Sigmoid colon (tissue), 7 donors: ENCODE data around the gene NMRK2. TPM values are rescaled to one million over a fixed set of nuclear protein-coding genes. Genes with fewer than 3 reads are reported as not detected.
A peak's percentile ranks its signal among the peaks of the same experiment; 100 is the strongest.

Source experiments
- DNase-seq: peaks from one replicate; pipeline ENCODE4 v3.0.0-alpha.2; 2019
- H3K27ac ChIP-seq, 4 donors: fragments of 200-600 bp; sonication (generic); one replicate each; pipeline ENCODE4 v1.5.1; 2016 to 2019; ENCODE audit warnings: mild to moderate bottlenecking in 1 of 4
- H3K27me3 ChIP-seq, 3 donors: fragments of 200-600 bp; sonication (generic); one replicate each; pipeline ENCODE4 v1.5.1; 2019; ENCODE audit warnings: mild to moderate bottlenecking in 1 of 3
- H3K36me3 ChIP-seq, 4 donors: fragments of 200-600 bp; sonication (generic); one replicate each; pipeline ENCODE4 v1.5.1; 2016 to 2019
- H3K4me1 ChIP-seq, 4 donors: fragments of 200-600 bp; sonication (generic); one replicate each; pipeline ENCODE4 v1.5.1; 2017 to 2019
- H3K4me3 ChIP-seq, 4 donors: fragments of 200-600 bp; sonication (generic); one replicate each; pipeline ENCODE4 v1.5.1; 2017 to 2019; ENCODE audit warnings: mild to moderate bottlenecking in 2 of 4, moderate library complexity in 1 of 4
- H3K9me3 ChIP-seq, 4 donors: fragments of 200-600 bp in 3 of 4; sonication (generic) in 3 of 4; one replicate each; pipeline versions ENCODE4 v1.5.1 to v1.6.1; 2013 to 2019
- CTCF ChIP-seq, 4 experiments: fragments of 450-650 bp in 3 of 4; fragments of 200-600 bp in 1 of 4; IDR thresholded peaks; one replicate each; pipeline ENCODE4 v1.5.1; 2016 to 2019; ENCODE audit warnings: antibody characterized with exemption in 4 of 4, mild to moderate bottlenecking in 3 of 4, moderate library complexity in 2 of 4
- EP300 ChIP-seq, 4 donors: sonication (generic); formaldehyde crosslinking; IDR thresholded peaks; one replicate each; pipeline ENCODE4 v1.6.1; 2017; ENCODE audit warnings: antibody characterized with exemption in 4 of 4
- POLR2A ChIP-seq, 2 donors: fragments of 450-650 bp; IDR thresholded peaks; one replicate each; pipeline ENCODE4 v1.6.1; 2016; ENCODE audit warnings: antibody characterized with exemption in 2 of 2, mild to moderate bottlenecking in 2 of 2, moderate library complexity in 2 of 2
- POLR2AphosphoS5 ChIP-seq, 4 donors: sonication (generic); formaldehyde crosslinking; IDR thresholded peaks; one replicate each; pipeline ENCODE4 v1.6.1; 2017; ENCODE audit warnings: antibody characterized with exemption in 4 of 4
- WGBS, 2 donors: extraction: QIAGEN DNeasy Blood & Tissue Kit; methylation state at CpG; one replicate each; pipeline ENCODE4 v1.1.7; 2013; 5-methylcytosine and 5-hydroxymethylcytosine counted together
- intact Hi-C: fragments of 100-400 bp; cut with DNase I; formaldehyde crosslinking; loops from one replicate; pipeline ENCODE4 v1.15.1; 2023
- polyA plus RNA-seq, 3 donors: library from polyadenylated mRNA; stranded (reverse); fragments of 200-250 nt; gene quantifications; one replicate each; pipeline ENCODE4 v1.2.3, GENCODE V29; 2013
- total RNA-seq, 4 donors: library from RNA; depleted of rRNA; stranded (reverse); fragments of >200 nt; gene quantifications; one replicate each; pipeline ENCODE4 v1.1.0, GENCODE V29; 2016
- donor health status: healthy with polysubstance abuse.
- donor health status: Bipolar disorder and iron deficiency.
- donor health status: healthy.

NMRK2 gene
- total and polyA plus RNA-seq, 7 donors: 0.19 to 2.4 (median 0.70) TPM; not detected in 3

GRCh38 chr19:3969435-3970312 is 36.8 kb downstream of the NMRK2 start:
- no peaks in the 10 kb centered on the region for H3K27me3 ChIP-seq
- H3K4me1 ChIP-seq: peaks cover 0 to 61% (median 54%) of the 10 kb centered on the region in 4 donors
- DNase-seq: peak; percentile 80
- H3K27ac ChIP-seq: peak overlapping the region; percentile 100
- no peaks in the 10 kb centered on the region for H3K9me3 ChIP-seq
- peak overlapping the region; percentile 95 to 100 (median 98) for H3K4me3 ChIP-seq
- peaks cover 0 to 37% (median 9%) of the 10 kb centered on the region in 4 donors for H3K36me3 ChIP-seq
- 49 to 50% methylated on average over 23 of the region's 23 CpGs for WGBS, 2 donors
- intact Hi-C loops: loop anchor here (2.0 to 10.0 kb wide), 5 partner anchors 15 to 675 kb away; partner anchors contain the start of genes APBA3, EEF2, HDGFL2 and MRPL54
- TF ChIP-seq EP300 (IDR thresholded peaks at IDR 0.05) (no peak), POLR2AphosphoS5 (IDR thresholded peaks at IDR 0.05) (peak in 3 of 4 donors; percentile 43 to 72 (median 68)), CTCF (IDR thresholded peaks at IDR 0.05) (peak in 1 of 4 experiments; percentile 36), POLR2A (IDR thresholded peaks at IDR 0.05) (peak in 1 of 2 donors; percentile 28)

GRCh38 chr19:3970313-3970807 is 37.5 kb downstream of the NMRK2 start:
- Histone ChIP-seq H3K36me3 (peaks cover 0 to 35% (median 8%) of the 10 kb centered on the region in 4 donors), H3K4me1 (peaks cover 0 to 54% (median 48%) of the 10 kb centered on the region in 4 donors), H3K27ac (peak overlapping the region; percentile 100), H3K9me3 (no peaks in the 10 kb centered on the region), H3K27me3 (no peaks in the 10 kb centered on the region), H3K4me3 (peak overlapping the region; percentile 95 to 100 (median 98))
- no peak for TF ChIP-seq CTCF (IDR thresholded peaks at IDR 0.05)
- TF ChIP-seq POLR2AphosphoS5 (IDR thresholded peaks at IDR 0.05): no peak
- TF ChIP-seq EP300 (IDR thresholded peaks at IDR 0.05): no peak
- TF ChIP-seq POLR2A (IDR thresholded peaks at IDR 0.05): no peak
- DNase-seq: peak; percentile 63
- intact Hi-C loops: loop anchor here (2.0 to 5.0 kb wide), 2 partner anchors 14 to 208 kb away; partner anchors contain the start of genes APBA3, EEF2 and MRPL54
- WGBS, 2 donors: 1% methylated on average over 22 of the region's 22 CpGs

GRCh38 chr19:3970808-3971598 is 38.1 kb downstream of the NMRK2 start, which contains the start of gene DAPK3:
DAPK3 (minus strand) TSS chr19:3971099; CDS start chr19:3969735, 1,364 bp downstream.
- peaks cover 0 to 48% (median 42%) of the 10 kb centered on the region in 4 donors for H3K4me1 ChIP-seq
- peak; percentile 75 to 97 (median 90) for TF ChIP-seq POLR2AphosphoS5 (IDR thresholded peaks at IDR 0.05)
- TF ChIP-seq POLR2A (IDR thresholded peaks at IDR 0.05): peak; percentile 80 to 93
- no peak for TF ChIP-seq CTCF (IDR thresholded peaks at IDR 0.05)
- TF ChIP-seq EP300 (IDR thresholded peaks at IDR 0.05): no peak
- WGBS, 2 donors: 1% methylated on average over 73 of the region's 73 CpGs
- peak within 1 kb of the TSS; percentile 95 to 100 (median 98) for H3K4me3 ChIP-seq
- peak within 1 kb of the TSS; percentile 100 for H3K27ac ChIP-seq
- no peaks in the 10 kb centered on the region for H3K9me3 ChIP-seq
- no peaks in the 10 kb centered on the region for H3K27me3 ChIP-seq
- peak; percentile 99 for DNase-seq
- intact Hi-C loops: loop anchor here (2.0 to 5.0 kb wide), 2 partner anchors 14 to 209 kb away; partner anchors contain the start of genes APBA3, EEF2 and MRPL54
- peaks cover 4 to 35% (median 10%) of the 10 kb centered on the region in 4 donors for H3K36me3 ChIP-seq

GRCh38 chr19:3975144-3975543 is 42.3 kb downstream of the NMRK2 start:
- Histone ChIP-seq H3K36me3 (peaks cover 42 to 53% (median 47%) of the 10 kb centered on the region in 4 donors), H3K27me3 (no peaks in the 10 kb centered on the region), H3K4me3 (no peak overlapping the region), H3K27ac (no peak overlapping the region), H3K4me1 (peaks cover 0 to 19% (median 3%) of the 10 kb centered on the region in 4 donors), H3K9me3 (no peaks in the 10 kb centered on the region)
- intact Hi-C loops: no loop called here
- TF ChIP-seq POLR2AphosphoS5 (IDR thresholded peaks at IDR 0.05) (peak in 1 of 4 donors; percentile 40), EP300 (IDR thresholded peaks at IDR 0.05) (no peak), POLR2A (IDR thresholded peaks at IDR 0.05) (no peak)
- DNase-seq: no peak
- 77 to 86% methylated on average over 8 of the region's 8 CpGs for WGBS, 2 donors
